Measurements from ENCODE around the gene P2RY6. TPM values are rescaled to one million over a fixed set of nuclear protein-coding genes. Genes with fewer than 3 reads are reported as not detected.

The P2RY6 gene
- total RNA-seq, 4 donors from 2014 or later, result 0.38 to 0.89 (median 0.38) TPM; not detected in 1

DNA sequence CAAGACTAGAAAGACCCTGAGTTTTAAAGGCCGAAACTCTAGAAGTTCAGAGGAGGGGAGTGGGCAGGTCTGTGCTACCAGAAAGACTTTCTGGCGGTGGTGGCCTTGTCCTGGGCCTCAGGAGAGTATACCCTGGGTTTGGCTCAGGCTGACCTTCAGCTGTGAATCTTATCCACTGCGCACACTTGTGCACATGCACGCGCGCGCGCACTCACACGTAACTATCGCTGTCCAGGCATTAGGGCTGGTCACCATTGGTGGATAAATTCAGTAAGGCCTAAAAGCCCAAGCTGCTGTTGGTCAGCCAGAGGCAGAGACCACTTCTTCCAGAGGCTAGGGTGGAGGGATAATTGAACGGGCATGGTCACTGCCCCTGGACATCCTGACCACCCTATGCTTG lies 61.0 kb downstream of the P2RY6 start:
- 98% methylated on average over 10 of the region's 11 CpGs for WGBS
- TF ChIP-seq POLR2A (IDR thresholded peaks at IDR 0.05) (no peak), POLR2AphosphoS5 (IDR thresholded peaks at IDR 0.05) (no peak), EP300 (IDR thresholded peaks at IDR 0.05) (no peak)
- TF ChIP-seq, protein P1, sequence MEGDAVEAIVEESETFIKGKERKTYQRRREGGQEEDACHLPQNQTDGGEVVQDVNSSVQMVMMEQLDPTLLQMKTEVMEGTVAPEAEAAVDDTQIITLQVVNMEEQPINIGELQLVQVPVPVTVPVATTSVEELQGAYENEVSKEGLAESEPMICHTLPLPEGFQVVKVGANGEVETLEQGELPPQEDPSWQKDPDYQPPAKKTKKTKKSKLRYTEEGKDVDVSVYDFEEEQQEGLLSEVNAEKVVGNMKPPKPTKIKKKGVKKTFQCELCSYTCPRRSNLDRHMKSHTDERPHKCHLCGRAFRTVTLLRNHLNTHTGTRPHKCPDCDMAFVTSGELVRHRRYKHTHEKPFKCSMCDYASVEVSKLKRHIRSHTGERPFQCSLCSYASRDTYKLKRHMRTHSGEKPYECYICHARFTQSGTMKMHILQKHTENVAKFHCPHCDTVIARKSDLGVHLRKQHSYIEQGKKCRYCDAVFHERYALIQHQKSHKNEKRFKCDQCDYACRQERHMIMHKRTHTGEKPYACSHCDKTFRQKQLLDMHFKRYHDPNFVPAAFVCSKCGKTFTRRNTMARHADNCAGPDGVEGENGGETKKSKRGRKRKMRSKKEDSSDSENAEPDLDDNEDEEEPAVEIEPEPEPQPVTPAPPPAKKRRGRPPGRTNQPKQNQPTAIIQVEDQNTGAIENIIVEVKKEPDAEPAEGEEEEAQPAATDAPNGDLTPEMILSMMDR (IDR thresholded peaks at IDR 0.05), result no peak
- H3K4me3 ChIP-seq, result no peak overlapping the region
- H3K9me3 ChIP-seq, result no peaks in the 10 kb centered on the region
- no peak overlapping the region for H3K27ac ChIP-seq
- no peaks in the 10 kb centered on the region for H3K27me3 ChIP-seq
- H3K4me1 ChIP-seq, result peaks cover 41% of the 10 kb centered on the region
- DNase-seq (ENCODE audit: low spot score in 2 of 2), result no peak
- no peaks in the 10 kb centered on the region for H3K36me3 ChIP-seq

DNA sequence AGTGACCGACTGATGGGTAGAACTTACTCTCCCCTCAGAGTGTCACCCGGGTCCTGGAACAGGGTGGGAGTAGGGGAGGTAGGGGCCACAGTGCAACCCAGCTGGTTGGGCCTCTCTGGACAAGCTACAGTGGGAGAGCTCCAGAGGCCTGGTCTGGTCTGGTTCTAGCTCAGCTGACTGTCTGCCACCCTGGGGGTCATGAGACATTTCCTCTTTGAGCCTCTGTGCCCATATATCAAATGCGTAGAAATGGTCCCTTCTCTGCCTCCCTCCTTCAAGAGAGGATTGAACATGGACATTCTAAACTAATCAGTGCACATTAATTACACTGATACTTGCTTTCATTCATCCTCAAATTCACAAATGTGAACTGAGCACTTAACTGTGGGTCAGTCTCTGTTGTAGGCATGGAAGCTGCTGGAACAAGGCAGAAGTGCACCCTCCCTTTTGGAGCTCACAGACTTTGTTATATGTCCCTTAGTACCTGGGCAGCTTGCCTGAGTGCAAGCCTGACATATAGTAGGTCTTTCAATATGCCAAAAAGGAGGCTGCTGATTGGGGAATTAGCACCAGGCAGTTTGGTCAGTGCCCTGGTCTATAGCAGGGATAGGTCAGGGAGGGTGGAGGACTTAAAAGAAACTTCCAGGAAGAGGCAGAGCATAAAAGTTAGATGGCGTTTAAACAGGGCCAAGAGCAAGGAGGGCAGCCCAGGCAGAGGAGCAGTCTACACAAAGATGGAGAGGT lies 61.7 kb downstream of the P2RY6 start:
- no peaks in the 10 kb centered on the region for H3K36me3 ChIP-seq
- no peak overlapping the region for H3K4me3 ChIP-seq
- H3K4me1 ChIP-seq, result peaks cover 41% of the 10 kb centered on the region
- no peaks in the 10 kb centered on the region for H3K9me3 ChIP-seq
- TF ChIP-seq EP300 (IDR thresholded peaks at IDR 0.05) (no peak), POLR2AphosphoS5 (IDR thresholded peaks at IDR 0.05) (no peak), POLR2A (IDR thresholded peaks at IDR 0.05) (no peak)
- TF ChIP-seq, protein P1 (IDR thresholded peaks at IDR 0.05), result no peak
- DNase-seq (ENCODE audit: low spot score in 2 of 2), result no peak
- WGBS, result 65% methylated on average over 2 of the region's 4 CpGs
- H3K27ac ChIP-seq, result peak overlapping the region; percentile 52
- no peaks in the 10 kb centered on the region for H3K27me3 ChIP-seq

DNA sequence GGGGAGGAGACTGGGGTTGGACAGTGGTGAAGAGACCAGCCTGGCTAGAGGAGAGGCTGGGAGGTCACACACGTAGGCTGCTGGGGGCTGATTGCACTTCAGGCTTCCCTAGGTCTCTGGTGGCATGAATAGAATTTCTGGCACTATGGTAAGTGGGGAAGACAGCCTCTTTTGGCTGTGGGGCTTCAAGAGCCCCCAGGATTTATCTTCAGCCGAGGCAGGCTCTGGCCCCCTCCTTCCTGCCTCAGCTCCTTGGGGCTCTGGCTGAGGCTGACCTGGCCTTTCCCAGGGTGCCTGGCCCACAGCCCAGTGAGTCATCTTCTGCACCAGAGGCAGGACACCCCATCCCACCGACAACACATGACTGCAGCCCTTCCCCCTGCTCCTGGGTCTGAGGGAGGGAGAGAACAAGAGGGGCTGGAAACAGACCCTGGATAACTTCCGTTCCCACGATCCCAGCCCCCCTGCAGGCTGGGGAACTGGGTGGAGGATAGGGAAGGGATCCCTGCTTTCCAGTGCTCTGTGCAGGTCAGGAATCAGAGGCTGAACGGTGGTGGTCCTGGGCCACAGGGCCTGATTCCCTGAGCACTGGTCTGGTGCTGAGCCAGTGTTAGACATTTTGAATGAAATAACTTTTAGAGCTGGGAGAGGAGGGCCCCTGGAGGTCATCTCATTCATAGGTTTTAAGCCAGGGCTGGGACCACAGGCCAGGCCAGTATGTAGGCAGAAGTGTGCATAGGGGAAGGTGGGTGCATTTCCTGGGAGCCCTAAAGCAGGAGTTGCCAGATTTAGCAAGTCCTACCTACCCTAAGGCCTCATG lies 62.5 kb downstream of the P2RY6 start:
- 41% methylated on average over 4 of the region's 6 CpGs for WGBS
- TF ChIP-seq EP300 (IDR thresholded peaks at IDR 0.05) (no peak), POLR2A (IDR thresholded peaks at IDR 0.05) (no peak), POLR2AphosphoS5 (IDR thresholded peaks at IDR 0.05) (no peak)
- TF ChIP-seq, protein P1 (IDR thresholded peaks at IDR 0.05), result no peak
- DNase-seq (ENCODE audit: low spot score in 2 of 2), result peak; percentile 84 to 85
- Histone ChIP-seq H3K27ac (peak overlapping the region; percentile 52), H3K4me1 (peaks cover 41% of the 10 kb centered on the region), H3K9me3 (no peaks in the 10 kb centered on the region), H3K4me3 (peak overlapping the region; percentile 3), H3K36me3 (no peaks in the 10 kb centered on the region), H3K27me3 (no peaks in the 10 kb centered on the region)

DNA sequence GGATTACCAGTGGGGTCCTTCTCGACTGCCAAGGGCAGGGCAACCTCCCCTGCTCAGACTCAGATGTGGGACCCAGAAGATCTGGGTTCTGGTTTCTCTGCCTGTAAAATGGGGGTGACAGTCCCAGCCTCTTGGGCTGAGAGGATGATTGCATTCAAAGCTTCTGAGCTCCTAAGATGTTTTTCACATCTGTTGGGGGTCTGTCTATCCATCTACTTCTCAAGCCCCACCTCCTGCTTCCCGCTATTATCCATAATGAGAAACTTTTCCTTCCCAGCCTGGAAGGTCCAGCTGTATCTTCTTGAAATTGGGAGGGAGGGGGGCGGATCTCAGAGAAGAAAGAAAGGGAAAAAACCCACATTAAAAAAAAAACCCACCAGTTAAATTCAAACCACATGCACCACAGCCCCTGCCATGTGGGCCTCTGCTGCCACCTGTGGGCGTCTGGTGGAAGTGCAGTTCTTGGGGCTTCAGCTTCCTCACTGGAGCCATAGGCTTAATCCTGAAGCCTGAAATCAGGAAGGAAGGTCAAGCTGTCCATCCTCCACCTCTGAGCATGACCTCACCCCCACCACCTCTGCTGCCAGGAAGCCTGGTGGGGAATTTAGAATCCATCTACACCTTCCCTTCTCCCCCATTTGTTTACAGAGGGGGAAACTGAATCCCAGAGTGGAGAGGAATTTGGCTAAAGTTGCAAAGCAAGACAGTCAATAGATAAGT lies 63.2 kb downstream of the P2RY6 start:
- Histone ChIP-seq H3K27me3 (no peaks in the 10 kb centered on the region), H3K4me3 (peak overlapping the region; percentile 3), H3K27ac (peak overlapping the region; percentile 52), H3K4me1 (peaks cover 40% of the 10 kb centered on the region), H3K36me3 (no peaks in the 10 kb centered on the region), H3K9me3 (no peaks in the 10 kb centered on the region)
- no peak for TF ChIP-seq POLR2A (IDR thresholded peaks at IDR 0.05)
- TF ChIP-seq, protein P1 (IDR thresholded peaks at IDR 0.05), result peak; percentile 96 to 99
- no peak for TF ChIP-seq EP300 (IDR thresholded peaks at IDR 0.05)
- no peak for TF ChIP-seq POLR2AphosphoS5 (IDR thresholded peaks at IDR 0.05)
- 10% methylated on average over 4 of the region's 4 CpGs for WGBS
- peak; percentile 83 to 86 for DNase-seq (ENCODE audit: low spot score in 2 of 2)

Data from suprapubic skin (tissue), 4 donors.